Kidney epithelial cell (primary cell): Measurements from ENCODE around the gene ARHGDIG. TPM values are rescaled to one million over a fixed set of nuclear protein-coding genes. Genes with fewer than 3 reads are reported as not detected.

Source experiments
- DNase-seq: peaks from one replicate; pipeline ENCODE4 v3.0.0-alpha.2; 2010; ENCODE audit warnings: low read depth
- H3K27me3 ChIP-seq: 2 replicates; pipeline ENCODE4 v1.6.0; 2011; ENCODE audit warnings: low read length; ENCODE audit not compliant: control insufficient read depth, insufficient read depth
- H3K36me3 ChIP-seq: 2 replicates; pipeline ENCODE4 v1.5.1; 2011; ENCODE audit warnings: low read length; ENCODE audit not compliant: control insufficient read depth, insufficient read depth
- H3K4me3 ChIP-seq: 2 replicates; pipeline ENCODE4 v1.5.1; 2011; ENCODE audit warnings: low read depth, mild to moderate bottlenecking, control low read depth, low read length
- total RNA-seq: library from RNA; depleted of rRNA; stranded (reverse); fragments of >200 nt; gene quantifications from 2 replicates; pipeline ENCODE4 v1.2.3, GENCODE V29; 2015
- TF ChIP-seq, protein P1 (sequence below): IDR thresholded peaks from 2 replicates; pipeline ENCODE4 v1.5.1; 2011; ENCODE audit warnings: mild to moderate bottlenecking, moderate library complexity, low read length, control low read depth, inconsistent platforms; ENCODE audit not compliant: insufficient read depth, poor library complexity, severe bottlenecking

The ARHGDIG gene
- total RNA-seq, 1 donor from 2014 or later, result 0.96 TPM

DNA sequence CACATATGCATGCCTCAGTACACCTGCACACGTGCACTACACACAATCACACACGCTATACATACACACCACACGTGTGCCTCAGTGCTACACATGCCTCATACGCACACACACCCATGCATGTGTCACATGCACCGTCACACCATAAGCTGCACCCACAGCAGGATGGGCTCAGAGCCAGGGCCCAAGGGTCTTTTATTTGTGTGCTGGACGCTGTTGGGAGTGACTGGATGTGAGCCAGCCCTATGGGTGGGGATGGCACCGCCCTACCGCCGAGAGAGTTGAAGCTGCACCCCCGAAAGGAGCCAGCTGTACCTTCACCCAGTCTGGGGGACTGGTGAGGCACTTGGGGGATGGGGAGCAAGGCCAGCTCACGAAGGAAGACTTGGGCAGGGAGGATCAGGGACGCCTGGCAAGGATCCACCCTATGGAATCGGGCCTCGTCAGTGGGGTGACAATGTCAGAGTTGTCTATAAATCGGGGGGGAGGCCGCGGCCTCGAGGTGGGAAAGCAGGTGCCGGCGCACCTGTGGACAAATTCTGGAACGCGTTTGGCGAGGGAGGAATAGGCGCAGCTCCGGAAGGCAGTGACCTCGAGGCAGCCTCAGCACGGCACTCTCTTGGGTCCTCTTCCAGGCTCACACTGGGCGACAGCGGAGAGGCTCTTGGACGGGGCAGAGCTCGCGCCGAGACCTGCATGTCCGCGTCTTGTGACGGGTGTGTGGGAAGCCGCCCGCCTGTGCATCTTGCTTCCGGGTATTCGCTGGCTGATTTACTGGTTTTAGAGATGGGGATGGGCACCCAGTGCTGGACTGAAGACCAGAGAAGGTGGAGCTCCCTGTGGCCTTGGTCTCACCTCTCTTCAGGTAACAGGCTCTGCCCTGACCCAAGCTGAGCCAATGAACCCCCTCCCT is 12.0 kb upstream of the ARHGDIG start:
- TF ChIP-seq, protein P1, sequence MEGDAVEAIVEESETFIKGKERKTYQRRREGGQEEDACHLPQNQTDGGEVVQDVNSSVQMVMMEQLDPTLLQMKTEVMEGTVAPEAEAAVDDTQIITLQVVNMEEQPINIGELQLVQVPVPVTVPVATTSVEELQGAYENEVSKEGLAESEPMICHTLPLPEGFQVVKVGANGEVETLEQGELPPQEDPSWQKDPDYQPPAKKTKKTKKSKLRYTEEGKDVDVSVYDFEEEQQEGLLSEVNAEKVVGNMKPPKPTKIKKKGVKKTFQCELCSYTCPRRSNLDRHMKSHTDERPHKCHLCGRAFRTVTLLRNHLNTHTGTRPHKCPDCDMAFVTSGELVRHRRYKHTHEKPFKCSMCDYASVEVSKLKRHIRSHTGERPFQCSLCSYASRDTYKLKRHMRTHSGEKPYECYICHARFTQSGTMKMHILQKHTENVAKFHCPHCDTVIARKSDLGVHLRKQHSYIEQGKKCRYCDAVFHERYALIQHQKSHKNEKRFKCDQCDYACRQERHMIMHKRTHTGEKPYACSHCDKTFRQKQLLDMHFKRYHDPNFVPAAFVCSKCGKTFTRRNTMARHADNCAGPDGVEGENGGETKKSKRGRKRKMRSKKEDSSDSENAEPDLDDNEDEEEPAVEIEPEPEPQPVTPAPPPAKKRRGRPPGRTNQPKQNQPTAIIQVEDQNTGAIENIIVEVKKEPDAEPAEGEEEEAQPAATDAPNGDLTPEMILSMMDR, result no peak
- no peak overlapping the region for H3K4me3 ChIP-seq
- H3K36me3 ChIP-seq, result no peaks in the 10 kb centered on the region
- DNase-seq, result no peak
- peaks cover 34% of the 10 kb centered on the region for H3K27me3 ChIP-seq

DNA sequence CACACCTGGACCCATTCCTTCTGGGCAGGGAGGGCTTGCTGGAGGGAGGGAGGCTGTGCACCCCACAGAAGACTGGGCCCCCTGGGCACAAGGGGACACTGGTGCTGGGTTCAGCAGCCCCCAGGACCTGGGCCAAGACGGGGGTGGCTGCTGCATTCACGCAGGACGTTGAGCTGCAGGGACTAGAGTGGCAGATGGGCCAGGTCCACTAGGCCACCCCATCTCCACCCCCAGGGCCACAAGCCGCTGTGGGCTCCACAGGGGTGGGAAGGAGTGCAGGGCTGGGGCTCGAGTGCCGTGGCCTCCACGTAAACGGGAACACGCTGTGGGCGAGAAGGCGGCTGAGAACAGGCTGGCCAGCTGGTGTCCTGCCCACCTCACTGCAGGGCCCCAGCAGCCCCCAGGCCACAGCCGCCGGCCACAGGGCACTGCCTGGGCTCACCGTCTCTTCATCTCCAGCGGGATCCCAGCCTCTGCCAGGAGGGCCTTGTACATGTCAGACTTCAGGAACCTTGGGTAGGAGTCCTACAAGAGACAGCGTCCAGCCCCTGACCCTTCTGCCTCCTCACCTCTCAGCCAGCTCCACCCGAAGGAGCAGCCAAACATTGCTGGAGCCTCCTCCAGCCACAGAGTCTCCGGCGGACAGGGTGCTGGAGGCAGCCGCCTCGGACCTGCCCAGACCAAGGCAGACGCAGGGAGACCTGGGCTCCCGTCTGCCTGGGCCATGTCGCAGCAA is 11.2 kb upstream of the ARHGDIG start:
- TF ChIP-seq, protein P1, result no peak
- Histone ChIP-seq H3K36me3 (no peaks in the 10 kb centered on the region), H3K27me3 (peaks cover 40% of the 10 kb centered on the region), H3K4me3 (no peak overlapping the region)
- no peak for DNase-seq

DNA sequence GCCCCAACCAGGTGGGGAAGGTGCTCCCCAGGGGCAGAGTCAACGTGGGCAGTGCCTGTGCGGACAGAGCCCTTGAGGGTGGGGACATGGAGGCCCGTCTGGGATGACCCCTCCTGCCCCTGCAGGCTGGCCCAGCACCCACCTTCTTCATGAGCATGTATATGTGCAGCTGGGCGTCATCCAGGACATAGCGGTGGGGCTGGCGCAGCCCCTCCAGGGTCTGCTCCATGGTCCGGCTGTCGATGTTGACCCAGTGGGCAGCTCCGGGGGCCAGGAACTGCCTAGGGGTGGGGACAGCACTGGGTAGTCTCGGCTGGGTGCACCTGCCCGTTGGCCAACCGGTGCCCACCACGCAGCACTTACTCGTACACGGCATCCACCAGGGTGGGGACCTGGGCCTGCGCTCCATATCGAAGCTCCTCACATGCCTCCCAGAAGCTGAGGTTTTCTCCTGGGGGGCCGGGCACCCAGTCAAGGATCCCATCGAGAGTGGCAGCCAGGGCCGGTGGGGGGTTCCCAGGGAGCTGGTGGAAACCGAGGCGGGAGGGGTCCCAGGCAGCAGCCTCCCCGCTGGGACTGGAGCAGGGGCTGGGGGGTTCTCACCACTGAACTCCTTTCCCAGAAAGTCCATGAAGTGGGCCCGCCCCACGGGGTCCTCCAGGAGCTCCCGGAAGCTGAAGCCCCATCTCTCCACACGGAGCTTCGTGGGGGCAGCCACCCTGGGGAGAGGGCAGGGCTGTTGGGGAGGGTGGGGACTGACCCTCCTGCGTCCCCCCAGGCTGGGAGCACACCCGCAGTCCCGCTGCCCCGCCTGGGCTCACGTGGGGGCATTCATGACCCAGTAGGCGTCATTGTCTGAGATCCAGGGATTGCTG is 9.8 kb upstream of the ARHGDIG start:
- Histone ChIP-seq H3K4me3 (no peak overlapping the region), H3K27me3 (peaks cover 53% of the 10 kb centered on the region), H3K36me3 (no peaks in the 10 kb centered on the region)
- no peak for DNase-seq
- TF ChIP-seq, protein P1, result no peak

DNA sequence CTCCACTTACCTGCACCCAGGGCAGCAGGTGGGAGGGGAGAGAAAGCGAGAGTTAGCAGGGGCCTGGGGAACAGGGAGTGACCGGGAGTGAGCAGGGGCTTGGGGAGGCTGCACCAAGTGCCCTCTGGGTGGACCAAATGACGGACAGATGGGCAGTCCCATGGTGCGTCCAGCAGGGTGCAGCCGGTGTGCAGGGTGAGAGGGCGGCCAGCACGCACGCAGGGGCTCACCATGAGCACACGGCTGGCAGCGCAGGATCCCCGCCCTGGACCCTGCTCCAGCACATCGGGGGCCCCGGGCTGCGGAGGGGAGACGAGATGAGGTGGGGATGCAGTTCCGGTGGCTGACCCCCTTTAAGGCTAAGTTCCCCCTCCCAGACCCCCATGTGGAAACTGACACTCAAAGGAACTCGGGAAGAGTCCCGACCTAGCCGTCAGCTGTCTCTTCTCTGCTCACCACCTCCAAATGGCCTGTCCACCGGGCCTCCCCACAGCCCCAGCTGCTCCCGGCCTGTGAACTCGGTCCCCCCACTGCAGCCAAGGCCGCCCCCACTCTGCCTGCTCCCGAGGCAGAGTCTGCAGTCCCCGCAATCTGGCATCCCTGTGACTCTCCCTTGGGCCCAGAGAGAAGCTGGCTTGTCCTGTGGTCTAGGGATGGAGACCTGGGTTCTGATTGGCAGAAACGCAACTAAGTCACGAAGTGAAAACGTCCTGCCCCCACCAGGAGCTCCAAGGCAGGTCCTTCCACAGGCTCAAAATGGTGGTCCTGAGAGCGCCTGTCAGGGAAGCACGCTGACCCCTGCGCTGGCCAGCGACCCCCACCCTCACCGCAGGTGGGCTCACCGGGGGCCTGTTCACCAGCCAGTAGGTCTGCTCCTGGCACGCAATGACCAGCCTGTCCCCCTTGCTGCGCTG is 7.5 kb upstream of the ARHGDIG start:
- TF ChIP-seq, protein P1, result peak; percentile 20
- no peak for DNase-seq
- Histone ChIP-seq H3K36me3 (no peaks in the 10 kb centered on the region), H3K4me3 (no peak overlapping the region), H3K27me3 (peaks cover 60% of the 10 kb centered on the region)
